ENCODE data around the gene RAC2. TPM values are rescaled to one million over a fixed set of nuclear protein-coding genes. Genes with fewer than 3 reads are reported as not detected.

Gene RAC2
- total and polyA plus RNA-seq, 5 donors from 2014 or later = 537 to 1,162 (median 922) TPM

DNA sequence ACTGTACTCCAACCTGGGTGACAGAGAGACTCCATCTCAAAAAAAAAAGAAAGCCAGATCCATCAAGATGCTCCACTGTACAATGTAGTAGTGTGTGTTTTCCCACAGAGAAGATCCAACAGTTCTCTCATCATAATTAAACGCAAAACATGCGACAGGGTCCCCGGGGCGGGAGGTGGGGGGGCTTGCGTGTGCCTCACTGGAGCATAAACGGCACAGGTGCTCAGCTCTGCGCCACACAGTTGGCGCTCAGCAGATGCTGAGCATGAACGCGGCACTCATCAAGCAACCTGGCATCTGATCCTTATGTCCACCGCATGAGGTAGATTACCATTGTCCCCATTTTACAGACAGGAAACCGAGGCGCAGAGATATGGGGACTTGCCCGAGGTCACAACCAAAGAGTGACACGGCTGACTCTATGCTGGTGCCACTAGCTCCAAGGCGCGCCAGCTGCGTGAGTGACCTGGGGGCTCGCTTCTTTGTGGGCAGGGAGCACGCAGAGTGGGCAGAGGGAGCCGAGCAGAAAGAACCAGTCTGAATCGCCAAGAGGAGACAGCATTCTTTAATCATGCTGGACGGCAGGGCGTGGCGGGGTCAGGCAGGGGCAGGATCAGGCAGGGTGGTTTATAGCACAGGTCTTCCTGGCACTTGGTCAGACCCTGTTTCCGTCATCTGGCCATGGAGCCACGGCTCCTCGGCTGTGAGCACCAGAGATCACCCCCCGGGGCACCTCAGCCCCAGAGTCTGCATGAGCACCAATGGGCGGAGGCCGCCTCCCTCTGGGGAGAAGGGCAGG, 64.2 kb downstream of the RAC2 start:
- H3K27ac ChIP-seq (ENCODE audit: insufficient read depth, low read length, poor library complexity, severe bottlenecking) = no peak overlapping the region
- peaks cover 0 to 75% (median 43%) of the 10 kb centered on the region in 4 donors for H3K4me1 Mint-ChIP-seq
- peaks cover 11% of the 10 kb centered on the region for H3K36me3 Mint-ChIP-seq
- no peak overlapping the region for H3K4me3 ChIP-seq (ENCODE audit: low read depth, low read length)
- no peak for DNase-seq
- no peak for ATAC-seq (ENCODE audit: low read depth in 2 of 2)
- no peaks in the 10 kb centered on the region for H3K27me3 ChIP-seq (ENCODE audit: control insufficient read depth, insufficient read depth, low read length)
- no peaks in the 10 kb centered on the region for H3K9me3 Mint-ChIP-seq
- H3K9me3 ChIP-seq (ENCODE audit: control insufficient read depth in 2 of 2, low read length in 2 of 2) = no peaks in the 10 kb centered on the region
- peak overlapping the region in 1 of 3 donors; percentile 75 for H3K27ac Mint-ChIP-seq
- H3K4me1 ChIP-seq (ENCODE audit: control insufficient read depth, insufficient read depth, low read length, poor library complexity, severe bottlenecking) = peaks cover 42% of the 10 kb centered on the region
- H3K27me3 Mint-ChIP-seq = no peaks in the 10 kb centered on the region
- H3K4me3 Mint-ChIP-seq = peak overlapping the region in 2 of 4 donors; percentile 16 to 38
- H3K36me3 ChIP-seq (ENCODE audit: control insufficient read depth, insufficient read depth, low read length) = no peaks in the 10 kb centered on the region

DNA sequence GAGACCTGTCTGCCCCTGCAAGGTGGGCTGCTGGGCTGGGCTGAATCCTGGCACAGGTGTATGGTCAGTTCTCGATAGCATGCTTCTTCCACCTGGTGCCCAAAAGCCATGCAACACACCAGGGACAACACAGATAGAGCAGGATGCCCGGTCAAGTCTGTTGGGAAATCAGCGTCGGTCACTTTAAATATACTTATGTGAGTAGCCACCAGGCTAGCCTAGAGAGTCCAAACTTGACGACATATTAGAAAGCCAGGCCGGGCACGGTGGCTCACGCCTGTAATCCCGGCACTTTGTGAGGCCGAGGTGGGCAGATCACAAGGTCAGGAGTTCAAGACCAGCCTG, 65.0 kb downstream of the RAC2 start:
- Mint-ChIP-seq H3K4me3 (no peak overlapping the region), H3K27me3 (no peaks in the 10 kb centered on the region), H3K36me3 (peaks cover 17% of the 10 kb centered on the region), H3K9me3 (no peaks in the 10 kb centered on the region), H3K4me1 (peaks cover 0 to 75% (median 43%) of the 10 kb centered on the region in 4 donors), H3K27ac (no peak overlapping the region)
- H3K4me3 ChIP-seq (ENCODE audit: low read depth, low read length) = no peak overlapping the region
- H3K36me3 ChIP-seq (ENCODE audit: control insufficient read depth, insufficient read depth, low read length) = peaks cover 7% of the 10 kb centered on the region
- no peaks in the 10 kb centered on the region for H3K9me3 ChIP-seq (ENCODE audit: control insufficient read depth in 2 of 2, low read length in 2 of 2)
- no peaks in the 10 kb centered on the region for H3K27me3 ChIP-seq (ENCODE audit: control insufficient read depth, insufficient read depth, low read length)
- H3K27ac ChIP-seq (ENCODE audit: insufficient read depth, low read length, poor library complexity, severe bottlenecking) = no peak overlapping the region
- no peak for DNase-seq
- peaks cover 37% of the 10 kb centered on the region for H3K4me1 ChIP-seq (ENCODE audit: control insufficient read depth, insufficient read depth, low read length, poor library complexity, severe bottlenecking)
- ATAC-seq (ENCODE audit: low read depth in 2 of 2) = no peak

DNA sequence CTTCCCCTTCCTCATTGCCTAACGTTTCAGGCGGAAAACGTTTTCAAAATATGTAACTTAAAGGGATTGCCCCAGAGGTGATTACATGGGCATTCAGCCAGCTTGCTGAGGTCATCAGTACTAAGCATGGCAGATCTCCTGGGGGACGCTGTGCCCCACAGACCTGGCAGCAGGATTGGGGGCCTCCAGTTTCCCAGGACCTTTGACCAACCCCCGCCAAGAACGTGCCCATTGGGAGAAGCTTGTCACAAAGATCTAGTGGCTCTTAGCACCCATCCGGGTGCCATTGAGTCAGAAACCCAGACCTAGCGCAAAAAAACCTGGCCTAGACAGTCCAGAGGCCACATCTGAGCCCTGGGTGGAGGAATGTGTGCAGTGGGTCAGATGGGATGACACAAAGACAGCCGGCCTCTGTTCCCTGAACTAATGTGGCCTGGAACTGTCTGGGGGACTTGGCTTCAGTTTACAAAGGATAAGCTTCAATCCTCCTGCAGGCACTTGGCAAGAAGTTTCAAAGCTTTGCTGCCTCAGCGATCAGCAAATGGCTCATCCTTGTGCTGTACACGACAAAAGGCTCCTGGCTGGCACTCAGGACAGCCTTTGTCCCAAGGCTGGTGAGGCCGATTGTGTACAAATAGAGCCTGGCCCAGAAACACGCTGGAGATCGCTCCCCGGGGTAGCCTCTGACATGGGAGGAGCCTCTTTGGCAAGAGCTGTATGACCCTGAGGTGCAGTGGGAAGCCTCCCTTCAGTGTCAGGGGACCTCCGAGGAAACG, 65.5 kb downstream of the RAC2 start:
- no peaks in the 10 kb centered on the region for H3K9me3 ChIP-seq (ENCODE audit: control insufficient read depth in 2 of 2, low read length in 2 of 2)
- peaks cover 34% of the 10 kb centered on the region for H3K4me1 ChIP-seq (ENCODE audit: control insufficient read depth, insufficient read depth, low read length, poor library complexity, severe bottlenecking)
- no peaks in the 10 kb centered on the region for H3K27me3 ChIP-seq (ENCODE audit: control insufficient read depth, insufficient read depth, low read length)
- H3K4me1 Mint-ChIP-seq = peaks cover 0 to 71% (median 40%) of the 10 kb centered on the region in 4 donors
- no peaks in the 10 kb centered on the region for H3K27me3 Mint-ChIP-seq
- H3K36me3 Mint-ChIP-seq = peaks cover 17% of the 10 kb centered on the region
- H3K4me3 Mint-ChIP-seq = no peak overlapping the region
- ATAC-seq (ENCODE audit: low read depth in 2 of 2) = no peak
- H3K36me3 ChIP-seq (ENCODE audit: control insufficient read depth, insufficient read depth, low read length) = peaks cover 12% of the 10 kb centered on the region
- DNase-seq = no peak
- no peaks in the 10 kb centered on the region for H3K9me3 Mint-ChIP-seq
- no peak overlapping the region for H3K4me3 ChIP-seq (ENCODE audit: low read depth, low read length)
- H3K27ac ChIP-seq (ENCODE audit: insufficient read depth, low read length, poor library complexity, severe bottlenecking) = no peak overlapping the region
- peak overlapping the region in 2 of 3 donors; percentile 15 to 97 for H3K27ac Mint-ChIP-seq

DNA sequence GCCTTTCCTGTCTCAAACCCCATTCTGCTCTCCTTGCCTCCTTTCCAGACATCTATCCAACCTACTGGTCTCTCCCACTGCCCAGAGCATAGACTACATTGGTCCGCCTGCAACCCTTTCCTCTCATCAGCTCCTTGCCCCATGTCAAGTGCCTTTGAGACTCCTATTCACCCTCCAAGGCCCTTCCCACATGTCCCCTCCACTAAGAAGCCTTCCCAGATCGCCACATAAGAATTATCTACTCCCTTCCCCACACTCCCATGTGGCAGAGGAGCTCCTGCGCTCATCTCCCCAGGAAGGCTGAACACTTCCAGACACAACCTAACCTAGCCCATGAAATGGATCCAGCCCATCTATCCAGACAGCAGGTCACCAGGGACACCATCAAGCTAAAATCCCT, 66.3 kb downstream of the RAC2 start:
- peaks cover 20% of the 10 kb centered on the region for H3K36me3 ChIP-seq (ENCODE audit: control insufficient read depth, insufficient read depth, low read length)
- DNase-seq = no peak
- H3K27me3 ChIP-seq (ENCODE audit: control insufficient read depth, insufficient read depth, low read length) = no peaks in the 10 kb centered on the region
- no peaks in the 10 kb centered on the region for H3K9me3 ChIP-seq (ENCODE audit: control insufficient read depth in 2 of 2, low read length in 2 of 2)
- H3K4me1 ChIP-seq (ENCODE audit: control insufficient read depth, insufficient read depth, low read length, poor library complexity, severe bottlenecking) = peaks cover 31% of the 10 kb centered on the region
- Mint-ChIP-seq H3K36me3 (peaks cover 21% of the 10 kb centered on the region), H3K9me3 (no peaks in the 10 kb centered on the region), H3K27ac (peak overlapping the region; percentile 83 to 97 (median 97)), H3K4me1 (peaks cover 0 to 72% (median 41%) of the 10 kb centered on the region in 4 donors), H3K4me3 (peak overlapping the region in 2 of 4 donors; percentile 7 to 74), H3K27me3 (no peaks in the 10 kb centered on the region)
- no peak overlapping the region for H3K4me3 ChIP-seq (ENCODE audit: low read depth, low read length)
- no peak for ATAC-seq (ENCODE audit: low read depth in 2 of 2)
- H3K27ac ChIP-seq (ENCODE audit: insufficient read depth, low read length, poor library complexity, severe bottlenecking) = no peak overlapping the region

DNA sequence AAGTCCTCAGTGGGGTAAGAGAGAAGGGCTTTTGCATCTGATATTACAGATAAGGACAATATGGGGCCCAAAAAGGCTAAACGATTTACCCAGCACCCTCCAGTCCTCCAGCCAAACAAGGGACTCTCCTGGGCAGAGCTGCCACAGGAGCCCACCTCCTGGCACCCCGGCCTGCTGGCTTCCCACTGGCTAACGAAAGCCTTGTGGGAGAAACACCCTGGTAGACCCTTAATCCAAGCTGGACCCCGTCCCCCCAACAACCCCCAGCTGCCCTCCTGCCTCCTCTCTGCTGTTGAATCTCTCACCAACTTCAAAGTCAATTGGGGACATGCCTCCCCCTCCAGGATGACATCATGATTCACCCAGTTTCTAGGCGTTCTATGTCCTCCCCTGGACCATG, 66.8 kb downstream of the RAC2 start:
- H3K9me3 Mint-ChIP-seq = no peaks in the 10 kb centered on the region
- no peaks in the 10 kb centered on the region for H3K9me3 ChIP-seq (ENCODE audit: control insufficient read depth in 2 of 2, low read length in 2 of 2)
- peaks cover 36% of the 10 kb centered on the region for H3K4me1 ChIP-seq (ENCODE audit: control insufficient read depth, insufficient read depth, low read length, poor library complexity, severe bottlenecking)
- H3K27me3 Mint-ChIP-seq = no peaks in the 10 kb centered on the region
- no peaks in the 10 kb centered on the region for H3K27me3 ChIP-seq (ENCODE audit: control insufficient read depth, insufficient read depth, low read length)
- peaks cover 0 to 74% (median 44%) of the 10 kb centered on the region in 4 donors for H3K4me1 Mint-ChIP-seq
- no peak overlapping the region for H3K4me3 ChIP-seq (ENCODE audit: low read depth, low read length)
- DNase-seq (no peak), ATAC-seq (ENCODE audit: low read depth in 2 of 2) (no peak)
- peak overlapping the region; percentile 74 to 97 (median 97) for H3K27ac Mint-ChIP-seq
- peaks cover 21% of the 10 kb centered on the region for H3K36me3 Mint-ChIP-seq
- peak overlapping the region in 2 of 4 donors; percentile 80 to 86 for H3K4me3 Mint-ChIP-seq
- H3K27ac ChIP-seq (ENCODE audit: insufficient read depth, low read length, poor library complexity, severe bottlenecking) = peak overlapping the region; percentile 18
- H3K36me3 ChIP-seq (ENCODE audit: control insufficient read depth, insufficient read depth, low read length) = peaks cover 22% of the 10 kb centered on the region

DNA sequence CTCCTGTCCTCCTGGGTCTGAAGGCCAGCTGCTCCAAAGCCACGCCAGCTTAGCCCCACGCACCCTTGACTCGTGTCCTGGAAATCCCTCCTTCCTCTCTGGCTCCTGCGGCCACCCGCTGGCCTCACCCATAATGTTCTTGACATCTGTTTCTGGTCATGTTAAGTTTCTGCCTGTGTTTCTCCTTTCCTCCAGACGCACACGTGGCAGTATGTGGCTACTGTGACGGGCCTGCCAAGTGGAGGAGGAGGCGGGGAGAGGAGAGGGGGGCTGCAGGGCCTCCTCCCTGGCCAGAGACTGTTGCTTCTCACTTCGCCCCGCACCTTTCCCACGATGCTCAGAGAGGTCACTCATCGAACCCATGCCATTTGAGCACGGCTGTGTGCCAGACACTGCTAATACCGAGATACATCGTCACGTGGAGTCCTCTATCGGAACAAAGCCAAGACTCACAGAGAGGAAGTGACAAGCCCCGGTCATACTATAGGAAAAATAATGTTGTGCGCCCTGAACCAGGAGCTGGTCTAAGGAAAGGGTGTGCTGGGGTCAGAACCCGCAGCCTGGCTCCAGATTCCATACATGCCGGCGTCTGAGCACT, 67.5 kb downstream of the RAC2 start:
- DNase-seq (peak in 1 of 3 donors; percentile 51), ATAC-seq (ENCODE audit: low read depth in 2 of 2) (peak; percentile 58 to 77)
- peaks cover 23% of the 10 kb centered on the region for H3K36me3 Mint-ChIP-seq
- H3K4me1 ChIP-seq (ENCODE audit: control insufficient read depth, insufficient read depth, low read length, poor library complexity, severe bottlenecking) = peaks cover 42% of the 10 kb centered on the region
- H3K27ac Mint-ChIP-seq = peak overlapping the region; percentile 97
- H3K9me3 Mint-ChIP-seq = no peaks in the 10 kb centered on the region
- H3K4me3 Mint-ChIP-seq = peak overlapping the region; percentile 74 to 86 (median 81)
- H3K4me3 ChIP-seq (ENCODE audit: low read depth, low read length) = no peak overlapping the region
- H3K36me3 ChIP-seq (ENCODE audit: control insufficient read depth, insufficient read depth, low read length) = peaks cover 22% of the 10 kb centered on the region
- H3K27me3 Mint-ChIP-seq = no peaks in the 10 kb centered on the region
- H3K27me3 ChIP-seq (ENCODE audit: control insufficient read depth, insufficient read depth, low read length) = no peaks in the 10 kb centered on the region
- H3K9me3 ChIP-seq (ENCODE audit: control insufficient read depth in 2 of 2, low read length in 2 of 2) = no peaks in the 10 kb centered on the region
- peaks cover 0 to 75% (median 44%) of the 10 kb centered on the region in 4 donors for H3K4me1 Mint-ChIP-seq
- peak overlapping the region; percentile 37 for H3K27ac ChIP-seq (ENCODE audit: insufficient read depth, low read length, poor library complexity, severe bottlenecking)

DNA sequence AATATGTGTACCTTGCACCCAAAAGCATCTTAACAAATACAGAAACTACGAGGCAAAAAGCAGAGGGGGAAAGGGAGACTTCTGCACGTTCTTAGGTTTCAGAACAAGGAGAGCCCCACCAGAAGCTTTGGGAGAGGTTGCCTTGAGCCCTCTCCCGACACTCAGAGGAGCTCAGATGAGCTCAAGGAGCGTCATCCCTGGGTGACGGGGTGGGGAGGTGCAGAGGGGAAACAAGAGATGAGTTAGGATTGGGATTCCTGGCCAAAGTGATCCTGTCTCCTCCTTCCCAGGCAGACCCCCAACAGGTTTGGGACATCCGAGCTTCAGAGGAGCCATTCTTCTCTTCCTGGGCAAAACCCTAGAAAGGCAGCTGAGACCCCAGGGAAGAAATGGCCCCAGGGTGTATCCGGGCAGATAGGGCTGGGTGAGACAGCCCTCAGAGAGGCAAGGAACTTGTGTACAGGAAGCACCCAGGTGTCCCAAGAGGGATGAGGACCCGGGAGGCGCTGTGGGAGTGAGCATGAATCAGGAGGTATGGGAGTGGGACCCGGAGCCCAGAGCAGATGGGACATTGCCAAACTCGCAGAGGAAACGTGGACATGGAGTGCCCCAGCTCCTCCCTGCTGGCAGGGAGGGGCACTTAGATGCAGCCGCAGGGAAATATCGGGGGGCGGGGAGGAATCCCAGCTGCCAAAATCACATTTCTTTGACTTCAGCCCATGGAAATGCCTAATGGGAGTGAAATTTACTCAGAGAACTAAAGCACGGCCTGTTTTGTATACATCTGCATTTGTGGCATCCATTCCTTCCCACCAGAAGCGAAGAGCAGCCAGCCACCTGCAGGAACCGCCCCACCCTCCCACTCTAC, 68.4 kb downstream of the RAC2 start:
- no peaks in the 10 kb centered on the region for H3K27me3 ChIP-seq (ENCODE audit: control insufficient read depth, insufficient read depth, low read length)
- no peaks in the 10 kb centered on the region for H3K9me3 ChIP-seq (ENCODE audit: control insufficient read depth in 2 of 2, low read length in 2 of 2)
- H3K27ac ChIP-seq (ENCODE audit: insufficient read depth, low read length, poor library complexity, severe bottlenecking) = peak overlapping the region; percentile 39
- no peak for ATAC-seq (ENCODE audit: low read depth in 2 of 2)
- H3K4me3 ChIP-seq (ENCODE audit: low read depth, low read length) = no peak overlapping the region
- no peak for DNase-seq
- no peaks in the 10 kb centered on the region for H3K9me3 Mint-ChIP-seq
- H3K4me1 Mint-ChIP-seq = peaks cover 0 to 78% (median 48%) of the 10 kb centered on the region in 4 donors
- peak overlapping the region in 3 of 4 donors; percentile 74 to 82 (median 80) for H3K4me3 Mint-ChIP-seq
- peak overlapping the region; percentile 97 for H3K27ac Mint-ChIP-seq
- peaks cover 28% of the 10 kb centered on the region for H3K36me3 Mint-ChIP-seq
- H3K27me3 Mint-ChIP-seq = no peaks in the 10 kb centered on the region
- peaks cover 51% of the 10 kb centered on the region for H3K4me1 ChIP-seq (ENCODE audit: control insufficient read depth, insufficient read depth, low read length, poor library complexity, severe bottlenecking)
- peaks cover 22% of the 10 kb centered on the region for H3K36me3 ChIP-seq (ENCODE audit: control insufficient read depth, insufficient read depth, low read length)

All from CD4-positive, CD25-positive, alpha-beta regulatory T cell (primary cell).